HK-2 (cell line): ENCODE measurements around the gene SYNGR1.
"Not testable (repeated sequence)": the region's sequence is repeated elsewhere in the genome, so short reads cannot be mapped to it uniquely, and the experiment has no call there.

Source experiments
- DNase-seq: peaks from one replicate; pipeline ENCODE4 v3.0.0-alpha.2; 2018; ENCODE audit not compliant: unreplicated experiment

The SYNGR1 gene

GRCh38 chr22:39409516-39410029 lies 59.8 kb downstream of the SYNGR1 start:
- DNase-seq, result no peak

- DNase-seq, result no peak
Measured at GRCh38 chr22:39410264-39410663, 60.5 kb downstream of the SYNGR1 start.

GRCh38 chr22:39411828-39412365 lies 62.1 kb downstream of the SYNGR1 start:
- DNase-seq, result not testable (repeated sequence)

- DNase-seq, result not testable (repeated sequence)
Measured at GRCh38 chr22:39413204-39413603, 63.4 kb downstream of the SYNGR1 start.

GRCh38 chr22:39414377-39414776 lies 64.6 kb downstream of the SYNGR1 start:
- no peak for DNase-seq

GRCh38 chr22:39414886-39415285 lies 65.1 kb downstream of the SYNGR1 start:
- DNase-seq, result no peak

GRCh38 chr22:39415506-39415905 lies 65.7 kb downstream of the SYNGR1 start:
- no peak for DNase-seq

- DNase-seq, result no peak
Measured at GRCh38 chr22:39416319-39416718, 66.5 kb downstream of the SYNGR1 start.

- no peak for DNase-seq
Measured at GRCh38 chr22:39417641-39418040, 67.8 kb downstream of the SYNGR1 start.

- no peak for DNase-seq
Measured at GRCh38 chr22:39418696-39419095, 68.9 kb downstream of the SYNGR1 start.

- DNase-seq, result no peak
Measured at GRCh38 chr22:39419096-39419495, 69.3 kb downstream of the SYNGR1 start.

- no peak for DNase-seq
Measured at GRCh38 chr22:39419911-39420310, 70.1 kb downstream of the SYNGR1 start.

GRCh38 chr22:39421691-39422090 lies 71.9 kb downstream of the SYNGR1 start:
- no peak for DNase-seq

GRCh38 chr22:39422101-39422500 lies 72.3 kb downstream of the SYNGR1 start:
- DNase-seq, result no peak

- DNase-seq, result no peak
Measured at GRCh38 chr22:39422721-39423120, 72.9 kb downstream of the SYNGR1 start.

- no peak for DNase-seq
Measured at GRCh38 chr22:39423976-39424375, 74.2 kb downstream of the SYNGR1 start.

- DNase-seq, result no peak
Measured at GRCh38 chr22:39426380-39427043, 76.7 kb downstream of the SYNGR1 start.

- DNase-seq, result no peak
Measured at GRCh38 chr22:39427751-39428596, 78.2 kb downstream of the SYNGR1 start.

- no peak for DNase-seq
Measured at GRCh38 chr22:39428597-39429071, 78.8 kb downstream of the SYNGR1 start.

- no peak for DNase-seq
Measured at GRCh38 chr22:39429186-39429585, 79.4 kb downstream of the SYNGR1 start.

- no peak for DNase-seq
Measured at GRCh38 chr22:39429916-39430575, 80.3 kb downstream of the SYNGR1 start.

GRCh38 chr22:39430576-39431150 lies 80.9 kb downstream of the SYNGR1 start:
- DNase-seq, result no peak
